Measurements from ENCODE around the gene NHERF1.

DNA sequence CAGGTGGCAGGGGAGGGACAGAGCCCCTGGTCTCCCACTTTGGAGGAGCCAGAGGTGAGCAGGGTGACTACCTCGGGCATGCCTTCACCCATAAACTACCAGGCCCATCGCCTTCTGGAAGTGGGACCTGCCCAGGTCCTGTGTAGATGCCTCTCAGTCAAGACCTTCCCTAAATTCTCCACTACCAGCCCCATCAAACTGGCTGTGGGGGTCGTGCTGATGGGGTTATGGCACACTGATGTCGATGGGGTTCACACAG is 17.2 kb upstream of the NHERF1 start:
- TF ChIP-seq POLR2AphosphoS5 (IDR thresholded peaks at IDR 0.05; ENCODE audit: low read depth, low read length) (no peak), TAF1 (IDR thresholded peaks at IDR 0.05; ENCODE audit: borderline replicate concordance, insufficient read depth, low read length) (no peak)
- TF ChIP-seq, protein P1, sequence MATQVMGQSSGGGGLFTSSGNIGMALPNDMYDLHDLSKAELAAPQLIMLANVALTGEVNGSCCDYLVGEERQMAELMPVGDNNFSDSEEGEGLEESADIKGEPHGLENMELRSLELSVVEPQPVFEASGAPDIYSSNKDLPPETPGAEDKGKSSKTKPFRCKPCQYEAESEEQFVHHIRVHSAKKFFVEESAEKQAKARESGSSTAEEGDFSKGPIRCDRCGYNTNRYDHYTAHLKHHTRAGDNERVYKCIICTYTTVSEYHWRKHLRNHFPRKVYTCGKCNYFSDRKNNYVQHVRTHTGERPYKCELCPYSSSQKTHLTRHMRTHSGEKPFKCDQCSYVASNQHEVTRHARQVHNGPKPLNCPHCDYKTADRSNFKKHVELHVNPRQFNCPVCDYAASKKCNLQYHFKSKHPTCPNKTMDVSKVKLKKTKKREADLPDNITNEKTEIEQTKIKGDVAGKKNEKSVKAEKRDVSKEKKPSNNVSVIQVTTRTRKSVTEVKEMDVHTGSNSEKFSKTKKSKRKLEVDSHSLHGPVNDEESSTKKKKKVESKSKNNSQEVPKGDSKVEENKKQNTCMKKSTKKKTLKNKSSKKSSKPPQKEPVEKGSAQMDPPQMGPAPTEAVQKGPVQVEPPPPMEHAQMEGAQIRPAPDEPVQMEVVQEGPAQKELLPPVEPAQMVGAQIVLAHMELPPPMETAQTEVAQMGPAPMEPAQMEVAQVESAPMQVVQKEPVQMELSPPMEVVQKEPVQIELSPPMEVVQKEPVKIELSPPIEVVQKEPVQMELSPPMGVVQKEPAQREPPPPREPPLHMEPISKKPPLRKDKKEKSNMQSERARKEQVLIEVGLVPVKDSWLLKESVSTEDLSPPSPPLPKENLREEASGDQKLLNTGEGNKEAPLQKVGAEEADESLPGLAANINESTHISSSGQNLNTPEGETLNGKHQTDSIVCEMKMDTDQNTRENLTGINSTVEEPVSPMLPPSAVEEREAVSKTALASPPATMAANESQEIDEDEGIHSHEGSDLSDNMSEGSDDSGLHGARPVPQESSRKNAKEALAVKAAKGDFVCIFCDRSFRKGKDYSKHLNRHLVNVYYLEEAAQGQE (IDR thresholded peaks at IDR 0.05; ENCODE audit: insufficient read depth in 1 of 2, low read depth in 2 of 2, low read length in 2 of 2): no peak
